ENCODE results near the gene SORCS2. TPM values are rescaled to one million over a fixed set of nuclear protein-coding genes. Genes with fewer than 3 reads are reported as not detected.

The SORCS2 gene
- total RNA-seq, 1 donor from 2014 or later = 5.2 TPM

DNA sequence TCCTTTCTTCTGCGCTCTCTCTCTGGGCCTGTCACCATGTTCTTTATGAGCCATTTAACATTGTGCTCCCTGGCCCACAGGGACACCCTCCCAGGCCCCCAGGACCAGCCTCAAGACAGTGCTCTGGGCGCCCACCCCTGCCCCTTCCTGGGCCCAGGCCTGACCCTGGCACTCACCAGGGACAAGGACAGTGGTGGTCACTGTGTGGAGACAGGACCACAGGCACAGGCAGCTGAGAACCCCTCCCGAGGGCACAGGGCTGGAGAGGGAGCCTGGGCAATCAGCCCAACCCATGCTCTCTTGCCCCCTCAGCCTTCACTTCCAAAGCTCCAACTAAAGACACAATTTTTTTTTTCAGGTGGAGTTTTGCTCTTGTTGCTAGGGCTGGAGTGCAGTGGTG, 460.6 kb downstream of the SORCS2 start:
- Histone ChIP-seq H3K4me1 (peaks cover 11% of the 10 kb centered on the region), H3K79me2 (ENCODE audit: low read depth) (no peaks in the 10 kb centered on the region), H3K4me2 (no peak overlapping the region), H3K27ac (no peak overlapping the region), H2AFZ (replicated peaks) (no peak overlapping the region), H3K36me3 (no peaks in the 10 kb centered on the region), H3K9ac (no peak overlapping the region), H3K4me3 (no peak overlapping the region), H3K27me3 (no peaks in the 10 kb centered on the region), H4K20me1 (ENCODE audit: low read depth) (no peaks in the 10 kb centered on the region), H3F3A (ENCODE audit: low read depth) (no peaks in the 10 kb centered on the region), H3K9me3 (ENCODE audit: low read depth) (no peaks in the 10 kb centered on the region)
- no peak for DNase-seq (ENCODE audit: low spot score)
- TF ChIP-seq EZH2phosphoT487 (IDR thresholded peaks at IDR 0.05) (no peak), EZH2 (IDR thresholded peaks at IDR 0.05) (no peak)
- TF ChIP-seq, protein P1, sequence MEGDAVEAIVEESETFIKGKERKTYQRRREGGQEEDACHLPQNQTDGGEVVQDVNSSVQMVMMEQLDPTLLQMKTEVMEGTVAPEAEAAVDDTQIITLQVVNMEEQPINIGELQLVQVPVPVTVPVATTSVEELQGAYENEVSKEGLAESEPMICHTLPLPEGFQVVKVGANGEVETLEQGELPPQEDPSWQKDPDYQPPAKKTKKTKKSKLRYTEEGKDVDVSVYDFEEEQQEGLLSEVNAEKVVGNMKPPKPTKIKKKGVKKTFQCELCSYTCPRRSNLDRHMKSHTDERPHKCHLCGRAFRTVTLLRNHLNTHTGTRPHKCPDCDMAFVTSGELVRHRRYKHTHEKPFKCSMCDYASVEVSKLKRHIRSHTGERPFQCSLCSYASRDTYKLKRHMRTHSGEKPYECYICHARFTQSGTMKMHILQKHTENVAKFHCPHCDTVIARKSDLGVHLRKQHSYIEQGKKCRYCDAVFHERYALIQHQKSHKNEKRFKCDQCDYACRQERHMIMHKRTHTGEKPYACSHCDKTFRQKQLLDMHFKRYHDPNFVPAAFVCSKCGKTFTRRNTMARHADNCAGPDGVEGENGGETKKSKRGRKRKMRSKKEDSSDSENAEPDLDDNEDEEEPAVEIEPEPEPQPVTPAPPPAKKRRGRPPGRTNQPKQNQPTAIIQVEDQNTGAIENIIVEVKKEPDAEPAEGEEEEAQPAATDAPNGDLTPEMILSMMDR (IDR thresholded peaks at IDR 0.05) = no peak
- no peak overlapping the region for H3K27ac Mint-ChIP-seq
- no peaks in the 10 kb centered on the region for H3K9me3 Mint-ChIP-seq
- no peaks in the 10 kb centered on the region for H3K36me3 Mint-ChIP-seq
- peaks cover 59% of the 10 kb centered on the region for H3K4me1 Mint-ChIP-seq
- H3K27me3 Mint-ChIP-seq (ENCODE audit: insufficient read depth, low read depth) = peaks cover 20% of the 10 kb centered on the region
- no peak overlapping the region for H3K4me3 Mint-ChIP-seq

DNA sequence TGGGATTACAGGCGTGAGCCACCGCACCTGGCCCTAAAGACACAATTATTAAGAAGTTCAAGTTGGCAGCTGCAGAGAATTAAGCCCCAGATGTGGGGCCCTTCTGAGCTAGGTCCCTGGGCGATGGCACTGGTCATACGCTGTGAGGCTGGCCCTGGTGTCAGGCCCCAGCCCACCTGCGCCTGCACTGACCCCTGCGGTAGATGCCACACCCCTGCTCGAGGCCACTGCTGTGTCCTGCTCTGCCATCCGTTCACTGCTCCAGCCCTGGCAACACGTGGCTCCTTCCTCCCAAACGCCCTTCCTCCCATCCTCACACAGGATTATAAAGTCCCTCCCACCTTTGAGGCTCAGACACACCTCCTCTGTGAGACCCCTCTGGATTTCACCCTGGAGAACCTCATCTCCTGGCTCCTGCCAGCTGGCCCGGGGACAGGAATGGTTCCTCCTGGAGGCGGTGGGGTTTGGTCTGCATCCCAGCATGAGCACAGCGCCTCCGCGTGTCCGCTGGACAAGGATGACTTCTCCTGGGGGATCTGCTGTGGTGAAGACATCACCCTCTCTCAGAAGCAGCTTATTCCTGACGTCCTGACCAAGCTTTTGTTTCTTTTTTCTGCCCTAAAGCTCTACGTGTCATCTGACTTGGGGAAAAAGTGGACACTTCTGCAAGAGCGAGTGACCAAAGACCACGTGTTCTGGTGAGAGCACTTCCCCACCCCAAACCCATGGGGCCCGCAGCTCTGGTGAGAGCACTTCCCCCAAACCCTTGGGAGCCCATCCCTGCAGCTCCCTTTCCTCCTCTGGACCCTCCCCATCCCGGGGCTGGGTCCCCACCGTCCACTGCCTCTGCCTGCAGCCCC, 461.4 kb downstream of the SORCS2 start:
- no peaks in the 10 kb centered on the region for H3K79me2 ChIP-seq (ENCODE audit: low read depth)
- no peak overlapping the region for H3K4me3 ChIP-seq
- no peaks in the 10 kb centered on the region for H3K9me3 Mint-ChIP-seq
- DNase-seq (ENCODE audit: low spot score) = no peak
- no peak overlapping the region for H3K27ac Mint-ChIP-seq
- H3K27me3 Mint-ChIP-seq (ENCODE audit: insufficient read depth, low read depth) = peaks cover 18% of the 10 kb centered on the region
- no peak overlapping the region for H3K27ac ChIP-seq
- H4K20me1 ChIP-seq (ENCODE audit: low read depth) = no peaks in the 10 kb centered on the region
- H3K27me3 ChIP-seq = no peaks in the 10 kb centered on the region
- no peaks in the 10 kb centered on the region for H3F3A ChIP-seq (ENCODE audit: low read depth)
- H3K36me3 ChIP-seq = no peaks in the 10 kb centered on the region
- H3K9ac ChIP-seq = no peak overlapping the region
- H3K4me1 Mint-ChIP-seq = peaks cover 56% of the 10 kb centered on the region
- H3K4me2 ChIP-seq = no peak overlapping the region
- no peak overlapping the region for H2AFZ ChIP-seq (replicated peaks)
- no peak for TF ChIP-seq EZH2 (IDR thresholded peaks at IDR 0.05)
- no peak for TF ChIP-seq EZH2phosphoT487 (IDR thresholded peaks at IDR 0.05)
- TF ChIP-seq, protein P1 (IDR thresholded peaks at IDR 0.05) = no peak
- H3K9me3 ChIP-seq (ENCODE audit: low read depth) = no peaks in the 10 kb centered on the region
- H3K4me3 Mint-ChIP-seq = no peak overlapping the region
- H3K4me1 ChIP-seq = peaks cover 11% of the 10 kb centered on the region
- H3K36me3 Mint-ChIP-seq = no peaks in the 10 kb centered on the region

DNA sequence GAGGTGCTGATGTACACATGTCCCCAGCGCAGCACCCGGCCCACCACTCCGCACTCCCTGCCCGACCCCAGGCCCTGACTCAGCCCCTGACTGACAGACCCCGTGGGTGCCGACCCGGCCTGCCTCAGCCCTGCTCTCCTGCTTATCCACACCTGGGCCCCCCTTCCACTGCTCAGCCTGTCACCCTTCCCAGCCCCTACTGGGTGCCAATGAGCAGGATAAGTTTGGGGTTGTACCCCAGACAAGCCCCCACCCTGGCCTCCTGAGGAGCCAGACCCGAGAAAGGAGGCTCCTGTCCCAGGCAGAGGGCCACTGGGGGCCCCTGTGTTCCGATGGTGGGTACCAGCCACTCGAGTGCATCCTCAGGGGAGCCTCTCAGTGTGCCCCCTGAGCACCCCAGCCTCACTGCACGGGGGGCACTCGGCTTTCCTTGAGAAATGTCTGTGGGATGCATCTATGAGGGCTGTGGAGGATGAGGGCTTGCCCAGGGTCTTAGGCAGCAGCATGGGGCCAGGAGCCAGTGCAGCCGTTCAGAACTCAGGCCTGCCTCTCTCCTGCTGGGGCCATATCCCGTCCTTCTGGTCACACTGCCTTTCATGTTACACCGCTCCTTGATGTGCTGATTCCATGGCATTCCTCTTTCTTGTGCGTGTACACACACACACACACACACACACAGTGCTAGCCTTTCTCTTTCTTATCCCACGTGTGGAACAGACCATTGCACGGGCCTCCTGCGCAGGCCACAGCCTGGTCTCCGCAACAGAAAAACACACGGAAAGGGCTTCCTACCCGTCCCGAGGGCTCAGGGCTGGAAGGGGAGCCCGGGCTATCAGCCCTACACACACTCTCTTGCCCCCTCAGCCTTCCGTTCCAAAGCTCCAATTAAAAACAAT, 462.5 kb downstream of the SORCS2 start:
- Mint-ChIP-seq H3K4me1 (peaks cover 55% of the 10 kb centered on the region), H3K4me3 (no peak overlapping the region), H3K27me3 (ENCODE audit: insufficient read depth, low read depth) (peaks cover 14% of the 10 kb centered on the region), H3K36me3 (no peaks in the 10 kb centered on the region), H3K9me3 (no peaks in the 10 kb centered on the region), H3K27ac (peak overlapping the region; percentile 80)
- peaks cover 11% of the 10 kb centered on the region for H3K4me1 ChIP-seq
- H3K27ac ChIP-seq = no peak overlapping the region
- no peak overlapping the region for H3K4me3 ChIP-seq
- H3K36me3 ChIP-seq = no peaks in the 10 kb centered on the region
- H3F3A ChIP-seq (ENCODE audit: low read depth) = no peaks in the 10 kb centered on the region
- H3K4me2 ChIP-seq = no peak overlapping the region
- H4K20me1 ChIP-seq (ENCODE audit: low read depth) = no peaks in the 10 kb centered on the region
- TF ChIP-seq, protein P1 (IDR thresholded peaks at IDR 0.05) = no peak
- TF ChIP-seq EZH2 (IDR thresholded peaks at IDR 0.05) (no peak), EZH2phosphoT487 (IDR thresholded peaks at IDR 0.05) (no peak)
- no peak for DNase-seq (ENCODE audit: low spot score)
- no peak overlapping the region for H2AFZ ChIP-seq (replicated peaks)
- no peak overlapping the region for H3K9ac ChIP-seq
- H3K79me2 ChIP-seq (ENCODE audit: low read depth) = no peaks in the 10 kb centered on the region
- H3K27me3 ChIP-seq = no peaks in the 10 kb centered on the region
- H3K9me3 ChIP-seq (ENCODE audit: low read depth) = no peaks in the 10 kb centered on the region

Data from neural progenitor cell (in vitro differentiated cells).